ENCODE data around the gene TBC1D5.

The TBC1D5 gene

DNA sequence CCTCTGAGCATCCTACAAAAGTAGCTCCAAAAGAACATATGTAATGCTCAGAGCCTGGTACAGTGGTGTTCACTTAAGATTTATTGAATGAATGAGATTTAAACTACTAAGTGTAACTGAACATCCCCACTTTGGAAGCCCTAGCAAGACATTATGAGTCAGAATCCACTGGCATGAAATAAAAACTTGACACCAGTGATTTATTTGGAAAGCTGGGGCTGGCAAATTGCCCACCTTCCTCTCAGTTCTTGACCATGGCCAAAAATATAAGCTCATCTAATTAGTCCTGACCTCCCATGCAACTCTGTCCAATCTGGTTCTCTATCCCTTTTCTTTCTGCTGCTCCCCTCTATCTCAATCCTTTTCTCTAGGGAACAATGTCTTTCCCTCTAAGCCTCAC lies 439.7 kb downstream of the TBC1D5 start:
- DNase-seq (ENCODE audit: low spot score) = no peak

DNA sequence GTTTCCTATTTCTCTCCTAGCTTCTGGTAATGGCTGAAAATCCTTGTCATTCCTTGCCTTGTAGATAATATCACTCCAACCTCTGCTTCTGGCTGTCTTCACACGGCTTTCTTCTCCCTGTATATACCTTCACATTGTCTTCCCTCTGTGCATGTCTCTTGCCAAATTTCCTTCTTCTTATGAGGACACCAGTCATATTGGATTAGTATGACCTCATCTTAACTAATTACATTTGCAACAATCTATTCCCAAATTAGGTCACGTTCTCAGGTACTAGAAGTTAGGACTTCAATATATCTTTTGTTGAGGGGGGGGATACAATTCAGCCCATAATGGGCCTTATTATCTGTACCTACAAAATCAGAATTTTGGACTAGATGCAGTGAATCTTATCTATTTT lies 440.3 kb downstream of the TBC1D5 start:
- DNase-seq (ENCODE audit: low spot score) = no peak

DNA sequence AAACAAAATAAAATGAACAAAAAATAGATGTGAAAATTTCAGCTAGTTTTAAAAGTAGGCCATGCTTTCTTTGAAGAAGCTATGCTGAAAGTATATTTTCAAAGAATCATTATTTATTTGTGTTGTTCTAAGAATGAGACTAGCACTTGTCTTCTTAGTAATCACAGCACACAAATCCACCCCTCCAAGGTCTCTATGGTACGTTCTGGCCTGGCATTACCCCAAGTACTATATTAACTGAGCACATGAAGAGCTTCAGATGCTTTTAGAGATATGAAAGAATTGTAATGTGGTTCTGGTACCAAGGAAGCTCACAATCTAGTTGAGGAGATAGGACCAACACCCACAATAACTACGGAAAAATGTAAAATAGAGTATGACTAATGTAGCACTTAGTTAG lies 441.2 kb downstream of the TBC1D5 start:
- no peak for DNase-seq (ENCODE audit: low spot score)

DNA sequence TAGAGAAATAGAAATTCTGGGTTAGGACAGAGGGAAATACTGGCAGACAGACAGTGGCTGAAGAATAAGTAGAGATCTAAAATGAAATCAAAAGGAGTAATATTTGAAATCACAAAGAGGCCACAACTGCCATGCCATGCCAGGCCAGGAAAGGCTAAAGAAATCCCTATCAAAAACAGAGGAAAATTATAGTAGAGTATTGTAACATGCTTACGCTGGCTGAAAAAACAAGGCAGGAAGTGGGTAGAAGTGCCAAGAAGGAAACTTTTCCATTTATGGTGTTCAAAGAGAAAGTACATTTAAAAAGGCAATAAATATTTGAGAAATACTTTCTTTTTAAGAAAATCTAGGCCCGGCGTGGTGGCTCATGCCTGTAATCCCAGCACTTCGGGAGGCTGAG lies 442.0 kb downstream of the TBC1D5 start:
- no peak for DNase-seq (ENCODE audit: low spot score)

DNA sequence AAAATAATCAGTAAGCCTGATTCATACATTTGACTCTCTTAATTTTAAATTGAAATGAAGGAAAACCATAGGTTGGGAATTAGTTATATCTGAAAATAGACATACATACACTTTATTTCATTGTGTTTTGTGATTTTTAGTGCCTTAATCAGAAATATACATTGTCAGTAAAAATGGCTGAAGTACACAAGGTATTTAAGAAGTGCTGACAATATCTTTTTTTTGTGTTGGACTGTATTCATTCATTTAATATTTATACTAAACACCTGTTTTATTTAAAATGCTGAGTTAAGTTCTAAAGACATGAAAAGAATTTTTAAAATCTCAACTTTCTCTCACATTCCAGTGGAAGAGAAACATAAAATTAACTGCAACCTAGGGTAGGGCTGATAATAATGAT lies 444.4 kb downstream of the TBC1D5 start:
- no peak for DNase-seq (ENCODE audit: low spot score)

DNA sequence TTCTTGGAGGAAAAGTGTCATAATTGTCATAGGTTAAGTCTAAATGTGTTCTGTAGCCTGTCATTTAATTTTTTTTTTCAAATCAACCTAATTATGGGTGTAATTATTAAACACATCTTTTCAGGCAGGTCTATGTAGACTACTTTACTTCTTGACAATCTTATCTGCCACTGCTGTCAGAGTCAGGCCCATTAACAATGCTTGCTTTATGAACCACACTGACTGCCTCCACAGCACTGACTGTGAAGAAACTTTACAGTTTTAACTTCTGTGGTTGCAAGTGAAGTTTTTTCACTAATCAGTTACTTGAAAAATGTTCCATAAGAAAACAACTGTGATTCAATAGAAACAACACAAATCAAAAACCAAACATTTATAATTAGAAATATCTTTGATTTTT lies 449.9 kb downstream of the TBC1D5 start:
- DNase-seq (ENCODE audit: low spot score) = no peak

DNA sequence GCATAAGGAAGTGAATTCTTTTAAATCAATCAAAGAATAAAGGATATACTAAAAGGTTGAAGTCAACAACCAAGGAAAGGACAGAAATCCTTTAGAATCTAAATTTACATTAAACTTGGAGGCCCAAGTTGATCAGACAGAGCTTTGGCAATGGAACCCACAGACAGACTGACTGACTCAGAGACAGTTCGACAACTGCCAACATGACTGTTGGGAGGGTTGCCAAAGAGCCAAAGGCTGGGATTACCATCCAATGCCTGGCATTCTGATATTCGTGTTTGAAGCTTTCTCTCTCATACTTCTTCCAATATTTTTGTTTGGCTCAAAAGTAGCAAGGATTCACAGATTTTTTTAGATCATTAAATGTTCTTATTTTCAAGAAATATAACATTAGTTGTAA lies 451.5 kb downstream of the TBC1D5 start:
- no peak for DNase-seq (ENCODE audit: low spot score)

DNA sequence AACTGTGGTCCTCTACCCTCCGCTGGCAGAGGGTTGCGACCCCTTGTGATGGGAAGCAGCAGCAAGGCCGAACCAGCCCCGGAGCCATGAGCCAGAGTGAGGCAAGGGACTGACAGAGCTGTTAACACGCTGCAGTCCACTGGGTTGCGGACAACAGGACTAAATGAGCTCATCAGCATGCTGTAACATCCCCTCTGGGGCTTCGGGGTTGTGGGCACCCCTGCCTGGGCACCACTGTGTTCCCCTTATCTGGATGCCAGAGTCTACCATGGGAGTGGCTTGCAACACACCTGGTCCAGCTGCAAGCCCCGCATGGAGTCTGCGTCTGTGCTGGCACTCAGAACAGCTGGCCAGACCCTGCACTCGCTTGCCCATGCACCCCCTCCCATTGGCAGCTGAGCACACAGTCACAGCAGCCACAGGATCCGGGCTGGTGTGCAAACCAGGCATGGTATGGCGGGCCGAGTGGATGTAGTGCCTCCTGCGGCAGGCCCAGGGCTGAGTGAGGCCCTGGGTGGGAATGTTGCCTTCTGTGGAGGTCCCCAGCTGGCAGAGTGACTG lies 453.5 kb downstream of the TBC1D5 start:
- DNase-seq (ENCODE audit: low spot score) = no peak

DNA sequence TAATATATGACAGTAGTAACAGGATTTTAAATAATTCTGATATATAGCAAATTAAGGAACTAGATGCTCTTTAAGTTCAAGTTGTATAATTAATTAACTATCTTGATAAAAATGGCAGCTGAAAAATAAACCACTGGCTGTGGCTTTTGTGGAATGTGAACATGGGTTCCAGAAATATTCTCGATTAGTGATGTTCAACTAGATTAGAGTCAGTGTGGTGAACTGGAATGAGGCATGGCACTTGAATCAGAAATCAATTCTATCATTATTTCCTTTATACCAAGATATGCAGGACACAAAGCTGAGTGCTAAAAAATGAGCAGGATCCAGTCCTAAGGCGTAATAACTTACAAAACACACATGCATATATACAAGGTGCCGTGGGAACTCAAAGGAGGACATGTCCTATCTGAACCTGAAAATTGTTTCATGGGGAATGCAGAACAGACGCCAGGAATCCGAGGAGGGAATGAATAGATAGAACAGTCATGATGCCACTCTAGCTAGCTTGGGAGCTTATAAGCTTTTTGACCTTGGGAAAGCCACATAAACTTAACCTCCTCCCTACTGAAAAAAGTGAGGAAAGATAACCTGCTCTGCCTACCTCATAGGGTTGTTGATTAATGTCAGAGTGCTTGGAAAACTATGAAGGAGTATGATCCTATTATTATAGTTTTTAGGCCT lies 455.3 kb downstream of the TBC1D5 start:
- no peak for DNase-seq (ENCODE audit: low spot score)

DNA sequence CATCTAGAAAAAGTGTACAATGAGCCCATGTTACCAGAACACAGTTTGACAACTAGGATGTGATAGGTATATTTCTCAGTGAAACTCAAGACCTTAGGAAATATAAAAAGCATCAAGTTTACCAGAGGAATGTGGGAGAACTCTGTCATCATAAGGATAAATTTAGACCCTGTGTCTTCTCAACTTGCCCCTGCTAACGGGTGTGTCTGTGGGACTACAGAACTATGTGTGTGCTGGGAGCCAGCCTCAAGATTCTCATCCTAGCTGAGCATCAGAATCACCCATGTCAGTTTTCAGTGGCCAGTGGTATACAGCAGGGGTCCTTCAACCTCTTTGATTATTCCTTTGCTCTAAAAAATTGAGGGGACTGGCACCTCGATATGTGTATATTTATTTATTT lies 464.4 kb downstream of the TBC1D5 start:
- DNase-seq (ENCODE audit: low spot score) = no peak

DNA sequence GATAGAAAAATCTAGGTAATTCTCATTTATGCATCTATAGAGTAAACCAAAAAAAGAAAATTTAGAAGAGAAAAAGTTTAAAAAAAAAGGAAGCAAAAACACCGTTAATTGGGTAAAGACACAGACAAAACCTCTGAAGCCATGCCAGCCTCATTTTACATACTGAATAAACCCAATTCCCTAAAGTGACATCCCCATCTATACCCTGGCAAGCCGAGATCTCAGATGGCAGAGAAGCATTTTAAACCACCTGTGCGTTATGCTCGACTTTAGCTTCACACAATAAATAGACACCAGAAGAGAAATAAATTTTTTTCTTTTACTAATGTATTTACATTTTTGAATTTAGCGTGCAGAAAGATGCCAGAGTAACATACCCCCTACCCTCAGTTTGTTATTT lies 475.6 kb downstream of the TBC1D5 start:
- DNase-seq (ENCODE audit: low spot score) = no peak

DNA sequence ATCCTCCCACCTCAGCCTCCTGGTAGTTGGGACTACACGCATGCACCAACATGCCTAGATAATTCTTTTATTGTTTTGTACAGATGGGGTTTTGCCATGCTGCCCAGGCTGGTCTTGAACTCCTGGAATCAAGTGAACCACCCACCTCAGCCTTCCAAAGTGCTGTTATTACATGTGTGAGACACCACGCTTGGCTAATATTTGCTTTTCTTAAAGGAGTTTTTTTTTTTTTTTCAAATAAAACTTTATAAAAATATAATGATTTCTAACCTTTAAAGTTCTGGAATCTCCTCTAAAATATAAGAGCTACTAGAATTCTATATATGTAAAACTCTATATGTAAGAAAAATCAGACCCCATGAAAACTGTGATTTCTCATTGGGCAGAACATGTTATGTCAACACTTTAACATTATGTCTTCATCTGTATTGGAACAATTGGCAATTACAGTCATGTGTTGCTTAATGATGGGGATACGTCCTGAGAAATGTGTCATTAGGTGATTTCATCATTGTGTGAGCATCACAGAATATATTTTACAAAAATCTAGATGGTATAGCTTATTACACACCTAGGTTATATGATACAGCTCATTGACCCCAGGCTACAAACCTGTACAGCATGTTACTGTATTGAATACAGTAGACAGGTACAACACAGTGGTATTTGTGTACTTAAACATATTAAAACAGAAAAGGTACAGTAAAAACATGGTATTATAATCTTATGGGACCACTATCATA lies 480.6 kb downstream of the TBC1D5 start:
- no peak for DNase-seq (ENCODE audit: low spot score)

DNA sequence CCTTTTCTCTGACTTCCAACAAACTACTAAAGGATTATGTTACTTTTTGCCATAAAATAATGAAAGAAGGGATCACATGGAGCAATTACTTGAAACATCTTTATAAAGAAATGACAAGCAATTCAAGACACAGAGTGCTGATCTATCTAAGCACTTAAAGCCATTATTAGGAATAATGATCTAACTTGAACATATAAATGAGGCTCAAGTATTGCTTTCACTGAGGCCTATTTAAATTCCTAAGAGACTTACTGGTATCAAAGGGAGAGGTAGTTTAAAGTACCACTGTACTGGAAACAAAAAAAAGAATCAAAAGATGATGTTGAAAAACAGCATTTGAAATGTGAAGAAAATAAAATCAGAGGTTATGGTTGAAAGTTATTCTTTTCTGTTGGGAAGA lies 482.2 kb downstream of the TBC1D5 start:
- DNase-seq (ENCODE audit: low spot score) = no peak

DNA sequence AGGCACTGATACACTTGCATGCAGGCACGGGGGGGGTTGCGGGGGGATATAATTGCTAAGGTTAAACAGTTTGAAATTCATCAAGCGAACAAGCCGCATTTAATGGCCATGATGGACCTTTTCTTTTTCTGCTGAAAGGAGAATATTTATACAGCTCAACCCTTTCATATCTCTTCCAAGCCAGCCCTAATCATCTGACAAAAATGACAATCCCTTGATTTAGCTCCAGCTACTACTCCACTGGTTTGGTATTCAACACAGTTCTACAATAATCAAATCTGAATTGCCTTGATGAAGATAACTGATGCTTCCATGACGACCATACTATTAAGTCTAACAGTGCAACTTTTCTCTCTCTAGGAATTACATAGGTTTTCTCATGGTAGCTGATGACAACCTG lies 482.7 kb downstream of the TBC1D5 start:
- no peak for DNase-seq (ENCODE audit: low spot score)

DNA sequence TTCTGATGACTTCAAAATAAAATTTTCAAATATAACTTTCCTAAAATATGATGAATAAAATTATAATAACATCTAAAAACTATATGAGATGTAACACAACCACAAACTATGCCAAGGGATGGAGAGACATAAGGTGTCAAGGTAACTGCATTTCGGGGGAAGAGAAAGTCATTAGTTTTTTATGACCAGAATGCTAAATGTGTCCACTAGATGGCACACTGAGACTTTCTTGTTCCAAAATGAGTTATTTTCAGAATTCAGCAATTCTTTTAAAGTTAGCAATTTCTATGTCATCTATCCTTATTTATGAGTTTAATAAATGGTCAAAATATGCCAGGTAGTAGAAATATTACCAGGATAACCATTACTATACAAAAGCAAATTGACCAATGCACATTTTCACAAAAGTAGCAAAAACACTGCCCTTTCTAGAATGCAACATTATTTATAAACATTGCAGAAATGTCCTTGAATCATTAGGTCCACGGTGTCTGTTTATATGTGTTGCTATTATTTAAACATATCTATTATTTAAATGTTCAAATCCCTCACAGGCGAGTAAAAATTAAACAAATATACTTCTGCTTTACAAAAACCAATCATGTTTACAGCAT lies 483.5 kb downstream of the TBC1D5 start:
- DNase-seq (ENCODE audit: low spot score) = peak; percentile 45

DNA sequence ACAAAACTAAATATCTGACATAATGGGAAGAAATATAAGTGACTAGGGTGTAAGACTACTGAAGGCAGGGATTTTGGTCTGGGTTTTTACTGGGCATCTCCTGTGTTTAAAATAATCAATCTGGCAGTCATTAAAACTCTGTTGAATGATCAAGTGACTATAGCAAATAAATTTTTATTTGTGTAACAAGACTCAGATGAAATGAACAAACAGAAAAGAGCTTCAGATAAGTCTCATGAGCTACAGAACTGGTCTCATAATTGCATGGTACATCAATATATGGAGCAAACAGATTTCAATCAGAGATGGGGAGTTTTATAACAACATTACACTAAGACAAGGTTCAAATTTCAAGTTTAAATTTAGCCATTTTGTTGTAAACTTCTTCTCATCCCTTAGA lies 485.2 kb downstream of the TBC1D5 start:
- no peak for DNase-seq (ENCODE audit: low spot score)

DNA sequence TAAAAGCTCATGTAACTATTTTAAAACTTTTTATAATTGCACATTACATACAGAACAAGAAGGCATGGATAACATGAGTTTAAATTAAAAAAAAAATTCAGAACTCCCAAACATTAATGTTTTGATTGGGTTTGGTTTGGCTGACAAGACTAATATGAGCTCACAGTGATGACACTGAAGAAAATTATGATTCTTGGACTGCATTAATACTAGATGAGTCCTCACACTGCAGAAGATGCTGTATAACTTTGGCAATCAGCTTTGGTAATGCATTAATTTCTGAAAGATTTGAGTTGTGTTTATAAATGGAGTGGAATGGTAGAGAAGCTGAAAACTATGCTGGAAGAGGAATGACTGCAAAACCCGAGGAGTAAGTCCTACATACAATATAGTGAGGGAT lies 498.8 kb downstream of the TBC1D5 start:
- DNase-seq (ENCODE audit: low spot score) = no peak

DNA sequence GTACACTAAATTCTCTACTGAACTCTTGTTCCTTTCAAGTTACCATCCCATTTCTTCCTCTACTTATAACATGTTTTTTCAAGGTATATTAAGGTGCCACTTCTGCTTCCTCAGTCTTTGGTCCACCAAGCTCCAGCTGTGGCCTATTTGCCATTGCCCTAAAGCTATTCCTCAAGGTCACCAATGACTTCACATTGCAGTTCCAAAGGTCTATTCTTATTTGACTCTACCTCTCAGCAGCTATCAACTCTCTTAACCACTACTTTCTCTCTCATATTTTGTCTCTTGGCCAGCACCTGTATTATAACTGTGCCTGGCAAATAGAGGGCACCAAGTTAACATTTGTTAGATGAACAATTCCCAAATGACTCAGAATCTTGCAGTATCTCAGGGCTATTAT lies 503.0 kb downstream of the TBC1D5 start:
- no peak for DNase-seq (ENCODE audit: low spot score)

DNA sequence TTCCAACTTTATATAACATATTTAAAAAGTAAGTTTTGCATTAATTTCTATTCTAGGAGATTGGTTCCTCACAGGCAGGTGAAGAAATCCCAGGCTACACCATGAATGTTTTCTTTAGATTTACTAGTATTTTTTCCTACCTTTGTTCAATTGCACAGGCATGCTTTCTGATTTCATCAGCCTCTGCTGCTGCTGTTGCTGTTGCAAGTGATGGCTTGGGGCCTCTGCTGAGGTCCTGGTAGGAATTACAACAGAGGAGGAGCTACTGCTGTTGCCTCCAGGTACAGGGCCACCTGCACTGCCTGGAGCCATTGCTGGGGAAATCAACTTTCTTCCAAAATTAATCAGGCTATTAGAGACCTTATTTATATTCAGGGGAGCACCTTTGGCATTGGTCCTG lies 504.4 kb downstream of the TBC1D5 start:
- no peak for DNase-seq (ENCODE audit: low spot score)

DNA sequence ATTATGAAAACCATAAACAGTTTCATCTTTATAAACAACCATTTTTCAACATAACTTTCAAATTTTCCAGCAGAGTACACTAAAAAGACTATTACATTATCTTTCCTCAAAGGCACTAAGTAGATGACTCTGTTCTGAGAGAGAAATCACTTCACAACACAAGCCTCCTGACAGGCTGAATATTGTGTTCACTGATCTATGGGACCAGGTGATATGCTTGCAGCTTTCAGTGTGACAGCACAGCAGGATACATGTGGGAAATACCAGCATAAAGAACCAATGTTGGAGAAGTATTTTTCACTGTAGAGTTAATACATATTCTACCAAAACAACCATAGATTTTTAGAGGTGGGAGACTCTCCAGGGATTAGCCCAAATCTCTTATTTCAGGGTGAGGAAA lies 507.1 kb downstream of the TBC1D5 start:
- DNase-seq (ENCODE audit: low spot score) = no peak

DNA sequence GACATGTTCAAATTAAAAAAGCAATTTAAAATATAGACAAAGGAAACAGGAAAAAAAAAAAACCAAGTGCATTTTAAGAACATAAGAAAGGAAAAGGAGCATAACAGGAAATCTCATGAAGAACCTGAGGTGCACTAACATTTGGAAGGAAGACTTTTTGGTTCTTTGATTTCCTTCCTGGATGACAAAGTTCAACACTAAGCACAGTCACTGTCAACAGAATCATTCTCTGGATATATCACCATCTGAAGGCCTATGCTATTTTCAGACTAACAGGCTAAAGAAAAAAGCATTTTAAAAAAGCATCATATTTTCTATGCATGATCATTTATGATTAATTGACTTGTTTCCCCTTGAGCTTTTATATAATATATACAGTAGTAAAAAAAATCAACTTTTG lies 508.0 kb downstream of the TBC1D5 start:
- no peak for DNase-seq (ENCODE audit: low spot score)

DNA sequence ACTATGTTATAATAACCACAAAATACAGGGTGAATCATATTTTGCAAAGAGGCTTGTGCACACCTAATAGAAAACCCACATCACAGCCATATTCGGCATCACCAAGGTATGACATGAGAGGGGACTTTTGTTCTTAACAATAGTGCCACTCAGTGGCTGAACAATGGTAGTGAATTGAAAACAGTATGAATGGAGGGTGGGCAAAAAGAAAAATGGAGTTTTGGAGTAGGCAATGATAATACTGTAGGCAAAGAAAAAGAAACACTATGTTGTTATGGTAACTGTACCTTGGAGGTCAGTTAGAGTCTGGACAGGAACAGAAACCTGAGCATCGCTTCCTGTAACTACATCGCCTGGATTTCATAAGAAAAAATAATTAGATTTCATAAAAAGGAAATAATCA lies 509.0 kb downstream of the TBC1D5 start:
- peak; percentile 40 for DNase-seq (ENCODE audit: low spot score)

DNA sequence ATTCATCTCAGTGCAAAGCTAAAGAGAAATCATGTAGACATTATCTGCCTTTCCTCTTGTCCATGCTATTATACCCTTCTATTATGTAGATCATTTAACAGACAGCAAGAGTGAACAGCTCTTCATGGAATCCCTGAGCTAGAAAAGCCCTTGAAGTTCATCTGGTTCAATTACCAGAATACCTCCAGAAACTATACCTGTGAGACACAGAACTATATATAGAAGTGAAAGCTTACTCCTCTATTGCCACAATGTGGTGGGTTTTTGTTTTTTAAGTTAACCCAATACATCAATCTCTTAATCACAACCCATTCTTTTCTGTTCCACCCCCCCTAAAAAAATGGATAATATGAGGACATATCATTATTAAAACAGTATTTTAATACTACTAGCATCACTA lies 510.0 kb downstream of the TBC1D5 start:
- no peak for DNase-seq (ENCODE audit: low spot score)

Data from germinal center (tissue), 1 donor.